GM23338 (cell line): ENCODE results near the gene TPGS2.

Experiments
- CREB1 ChIP-seq: fragments of 250-450 bp; sonication (Bioruptor Pico); IDR thresholded peaks from 2 replicates; pipeline ENCODE4 v1.5.0; 2020; ENCODE audit warnings: low read depth, mild to moderate bottlenecking, moderate library complexity
- CTCF ChIP-seq, 2 experiments: fragments of 200-600 bp in 1 of 2; sonication (generic) in 1 of 2; conservative IDR thresholded peaks; 2 replicates each; pipeline versions ENCODE4 v1.5.1 to v1.6.1; 2016 to 2017; ENCODE audit warnings: antibody characterized with exemption in 2 of 2, low read depth in 2 of 2, mild to moderate bottlenecking in 2 of 2, moderate library complexity in 1 of 2
- EZH2phosphoT487 ChIP-seq: fragments of 200-600 bp; sonication (generic); IDR thresholded peaks from one replicate; pipeline ENCODE4 v1.8.1; 2018; ENCODE audit warnings: antibody characterized with exemption; ENCODE audit not compliant: unreplicated experiment
- POLR2AphosphoS5 ChIP-seq: IDR thresholded peaks from 2 replicates; pipeline ENCODE4 v1.6.1; 2016; ENCODE audit warnings: antibody characterized with exemption, low read depth

- no peak for TF ChIP-seq POLR2AphosphoS5
- TF ChIP-seq CREB1 (CRISPR knock-in tag), result no peak
- no peak for TF ChIP-seq EZH2phosphoT487
- TF ChIP-seq CTCF (conservative IDR thresholded peaks at IDR 0.05; ENCODE audit: low read depth in 2 of 2), result peak; percentile 27 to 51; a peak in 3 of 4 replicates
Measured at GRCh38 chr18:36761186-36761698, 67.6 kb downstream of the TPGS2 start.
